Hematopoietic multipotent progenitor cell treated with erythropoietin and hydrocortisone succinate and interleukin-3 and kit ligand, for 15 days (in vitro differentiated cells): Measurements from ENCODE around the gene TUBGCP2.

Experiments
- DNase-seq: peaks from one replicate; pipeline ENCODE4 v3.0.0-alpha.2; 2015; ENCODE audit warnings: low spot score

Gene TUBGCP2, protein sequence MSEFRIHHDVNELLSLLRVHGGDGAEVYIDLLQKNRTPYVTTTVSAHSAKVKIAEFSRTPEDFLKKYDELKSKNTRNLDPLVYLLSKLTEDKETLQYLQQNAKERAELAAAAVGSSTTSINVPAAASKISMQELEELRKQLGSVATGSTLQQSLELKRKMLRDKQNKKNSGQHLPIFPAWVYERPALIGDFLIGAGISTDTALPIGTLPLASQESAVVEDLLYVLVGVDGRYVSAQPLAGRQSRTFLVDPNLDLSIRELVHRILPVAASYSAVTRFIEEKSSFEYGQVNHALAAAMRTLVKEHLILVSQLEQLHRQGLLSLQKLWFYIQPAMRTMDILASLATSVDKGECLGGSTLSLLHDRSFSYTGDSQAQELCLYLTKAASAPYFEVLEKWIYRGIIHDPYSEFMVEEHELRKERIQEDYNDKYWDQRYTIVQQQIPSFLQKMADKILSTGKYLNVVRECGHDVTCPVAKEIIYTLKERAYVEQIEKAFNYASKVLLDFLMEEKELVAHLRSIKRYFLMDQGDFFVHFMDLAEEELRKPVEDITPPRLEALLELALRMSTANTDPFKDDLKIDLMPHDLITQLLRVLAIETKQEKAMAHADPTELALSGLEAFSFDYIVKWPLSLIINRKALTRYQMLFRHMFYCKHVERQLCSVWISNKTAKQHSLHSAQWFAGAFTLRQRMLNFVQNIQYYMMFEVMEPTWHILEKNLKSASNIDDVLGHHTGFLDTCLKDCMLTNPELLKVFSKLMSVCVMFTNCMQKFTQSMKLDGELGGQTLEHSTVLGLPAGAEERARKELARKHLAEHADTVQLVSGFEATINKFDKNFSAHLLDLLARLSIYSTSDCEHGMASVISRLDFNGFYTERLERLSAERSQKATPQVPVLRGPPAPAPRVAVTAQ

DNA sequence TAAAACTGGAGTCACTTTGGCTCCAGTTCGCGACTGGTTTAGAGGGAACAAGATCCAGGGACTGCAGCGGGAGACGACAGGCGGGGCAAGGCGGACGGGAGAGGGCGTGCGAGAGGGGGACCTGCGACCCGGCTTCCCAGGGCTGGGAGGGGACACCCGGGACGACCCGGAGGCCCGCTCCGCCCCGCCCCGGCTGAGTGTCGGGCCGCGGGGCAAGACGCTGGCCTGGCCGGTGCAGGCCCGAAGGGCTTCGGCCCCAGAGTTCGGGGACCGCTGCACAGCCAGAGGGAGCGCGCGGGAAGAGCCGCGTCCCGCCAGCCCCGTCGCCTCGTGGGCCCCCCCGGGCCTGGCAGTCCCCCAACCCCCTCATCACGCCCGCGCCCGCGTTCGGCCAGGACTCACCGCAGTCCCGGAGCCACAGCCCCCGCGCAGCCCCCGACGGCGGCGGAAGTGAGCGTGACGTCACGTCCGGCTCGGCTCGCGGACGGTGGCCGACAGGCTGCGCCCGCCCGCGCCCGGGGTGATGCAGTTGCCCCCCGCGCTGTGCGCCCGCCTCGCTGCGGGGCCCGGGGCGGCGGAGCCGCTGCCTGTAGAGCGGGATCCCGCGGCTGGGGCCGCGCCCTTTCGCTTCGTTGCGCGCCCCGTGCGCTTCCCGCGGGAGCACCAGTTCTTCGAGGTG is at the start of gene TUBGCP2, which contains the start of gene ZNF511:
TUBGCP2 (minus strand) TSS at position 452 of the 679 bp plus-strand sequence. CDS start 5,931 bp downstream, outside the sequence.
ZNF511 (plus strand) TSS at position 494 of the 679 bp plus-strand sequence; CDS start at position 524, 30 bp downstream.
- peak; percentile 86 for DNase-seq

DNA sequence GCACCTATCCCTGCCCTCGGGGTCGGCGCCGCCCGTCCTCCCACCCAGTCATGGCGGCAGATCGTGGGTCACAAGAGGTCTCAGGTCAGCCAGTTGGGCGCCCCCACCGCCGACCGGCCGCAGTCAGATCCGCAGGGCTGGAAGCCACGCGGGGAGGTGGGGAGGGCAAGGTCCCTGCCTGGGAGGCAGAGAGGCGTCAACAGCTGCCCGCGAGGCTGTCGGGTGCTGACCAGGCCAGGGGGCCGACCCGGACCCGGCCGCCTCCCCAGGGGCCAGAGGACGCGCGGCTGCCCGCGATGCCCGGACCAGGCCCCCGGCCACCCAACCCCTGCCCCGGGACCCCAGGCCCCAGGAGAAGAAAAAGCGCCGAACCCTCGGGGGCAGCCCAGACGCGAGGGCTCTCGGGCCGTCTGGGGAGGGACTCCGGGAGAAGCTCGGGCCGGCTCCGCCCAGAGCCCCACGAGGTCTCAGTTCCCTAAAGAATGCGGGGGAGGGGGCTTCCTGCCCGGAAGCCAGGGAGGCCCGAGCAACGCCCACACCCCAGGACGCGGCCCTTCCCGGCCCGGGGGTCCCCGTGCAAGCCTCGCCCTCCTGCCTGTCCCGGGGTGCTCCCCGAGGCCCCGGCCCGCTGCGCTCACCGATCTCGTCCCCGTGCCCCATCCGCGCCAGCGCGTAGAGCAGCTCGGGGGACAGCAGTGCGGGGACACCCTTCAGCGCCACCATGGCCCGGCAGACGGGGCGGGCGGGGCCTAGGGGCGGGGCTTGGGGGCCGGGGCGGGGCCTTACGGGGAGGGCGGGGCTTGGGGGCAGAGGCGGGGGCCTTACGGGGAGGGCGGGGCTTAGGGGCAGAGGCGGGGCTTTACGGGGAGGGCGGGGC is 48.9 kb upstream of the TUBGCP2 start, which contains the start of gene FUOM:
FUOM (minus strand) TSS at position 735 of the 877 bp plus-strand sequence; CDS start at position 723, 12 bp downstream.
- peak; percentile 30 for DNase-seq

DNA sequence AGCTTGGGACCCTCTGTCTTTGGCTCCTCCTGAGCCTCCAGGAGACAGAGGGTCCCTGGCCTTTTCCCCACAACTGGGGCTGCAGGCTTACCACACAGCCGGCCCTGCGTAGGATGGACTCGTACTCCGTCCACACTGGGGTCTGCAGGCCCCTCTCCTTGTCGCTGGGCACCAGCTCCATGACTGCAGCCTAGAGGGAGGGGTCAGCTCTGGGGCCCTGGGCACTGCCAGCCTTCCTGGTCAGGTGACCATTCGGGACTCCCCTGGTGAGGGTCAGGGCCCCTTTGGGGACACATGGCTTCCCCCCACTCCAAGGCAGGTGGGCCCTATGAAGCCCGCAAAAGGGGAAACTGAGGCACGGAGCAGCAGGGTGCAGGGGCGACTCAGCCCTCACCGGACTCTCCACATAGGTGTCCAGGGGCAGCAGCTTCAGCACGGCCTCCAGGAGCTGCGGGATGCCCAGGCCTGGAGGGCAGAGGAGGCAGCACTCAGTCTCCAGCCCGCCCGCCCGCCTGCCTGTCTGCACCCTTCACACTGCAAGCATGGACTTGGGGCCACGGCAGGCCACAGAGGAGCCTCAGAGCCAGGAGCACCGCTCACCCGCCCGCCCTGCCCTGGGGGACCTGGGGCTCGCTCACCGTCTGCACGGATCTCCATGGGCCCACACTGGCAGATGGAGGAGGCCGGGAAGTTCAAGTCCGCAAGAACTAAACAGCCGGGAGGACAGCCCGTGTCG is 48.0 kb upstream of the TUBGCP2 start:
- DNase-seq, result no peak

DNA sequence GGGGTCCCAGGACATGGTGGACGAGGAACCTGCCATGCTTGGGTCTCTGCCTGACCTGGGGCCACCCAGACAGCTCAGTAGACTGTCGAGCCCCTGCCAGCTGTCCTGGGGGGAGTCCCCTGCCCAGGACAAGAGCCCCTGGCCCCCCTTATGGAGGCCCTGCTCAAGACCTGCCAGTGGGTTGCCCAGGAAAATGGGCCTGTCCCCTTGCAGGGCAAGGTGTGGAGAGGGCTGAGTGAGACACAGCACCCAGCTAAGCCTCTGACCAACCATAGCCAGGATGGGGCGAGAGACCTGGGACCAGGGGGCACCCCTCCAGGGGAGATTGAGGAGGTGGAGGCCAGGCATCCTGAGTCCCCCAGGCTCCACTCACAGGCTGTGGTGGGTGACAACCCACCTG is 47.3 kb upstream of the TUBGCP2 start:
- no peak for DNase-seq

DNA sequence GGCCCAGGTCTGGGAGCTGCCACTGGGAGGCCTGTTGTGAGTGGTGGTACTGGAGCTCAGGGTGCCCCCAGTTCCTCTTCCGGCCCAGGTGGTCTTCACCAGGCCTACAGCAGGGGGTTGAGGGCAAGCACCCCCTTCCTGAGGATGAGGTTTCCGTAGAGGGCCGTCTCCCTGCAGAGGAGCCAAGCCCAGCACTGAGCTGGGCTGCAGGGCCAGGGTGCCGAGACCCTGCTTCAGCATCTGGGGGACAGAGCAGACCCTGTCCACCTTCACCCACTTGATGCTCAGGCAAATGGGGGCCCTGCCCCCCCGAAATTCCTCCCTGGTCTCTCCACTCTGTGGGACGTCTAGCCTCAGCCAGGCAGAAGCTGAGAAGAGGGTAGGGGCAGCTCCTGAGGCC is 46.6 kb upstream of the TUBGCP2 start:
- no peak for DNase-seq

DNA sequence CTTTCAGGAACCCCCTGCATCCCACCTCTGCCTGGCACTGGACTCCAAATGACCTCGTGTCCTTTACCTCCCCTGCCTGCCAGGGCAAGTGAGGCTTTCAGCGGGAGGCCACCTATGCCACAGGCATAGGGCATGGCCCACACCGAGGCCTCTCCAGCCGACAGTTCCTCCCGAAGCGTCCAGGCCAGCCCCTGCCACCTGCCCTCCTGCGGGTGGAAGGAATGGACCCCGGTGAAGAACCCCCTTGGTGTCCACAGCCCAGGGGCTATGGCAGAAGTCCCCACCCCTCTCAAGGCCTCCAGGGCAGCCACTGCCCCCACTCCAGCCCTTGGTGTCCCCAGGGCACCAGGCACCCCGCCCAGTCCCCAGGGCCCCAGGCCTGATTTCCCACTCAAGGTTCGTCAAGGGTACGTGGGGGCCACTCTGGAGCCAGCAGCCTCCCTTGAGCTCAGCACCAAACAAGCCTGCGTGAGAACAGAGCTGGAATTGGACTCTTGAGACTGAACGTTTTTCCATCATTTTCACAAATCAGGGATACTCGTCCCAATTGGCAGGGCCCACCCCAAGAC is 46.1 kb upstream of the TUBGCP2 start:
- no peak for DNase-seq

DNA sequence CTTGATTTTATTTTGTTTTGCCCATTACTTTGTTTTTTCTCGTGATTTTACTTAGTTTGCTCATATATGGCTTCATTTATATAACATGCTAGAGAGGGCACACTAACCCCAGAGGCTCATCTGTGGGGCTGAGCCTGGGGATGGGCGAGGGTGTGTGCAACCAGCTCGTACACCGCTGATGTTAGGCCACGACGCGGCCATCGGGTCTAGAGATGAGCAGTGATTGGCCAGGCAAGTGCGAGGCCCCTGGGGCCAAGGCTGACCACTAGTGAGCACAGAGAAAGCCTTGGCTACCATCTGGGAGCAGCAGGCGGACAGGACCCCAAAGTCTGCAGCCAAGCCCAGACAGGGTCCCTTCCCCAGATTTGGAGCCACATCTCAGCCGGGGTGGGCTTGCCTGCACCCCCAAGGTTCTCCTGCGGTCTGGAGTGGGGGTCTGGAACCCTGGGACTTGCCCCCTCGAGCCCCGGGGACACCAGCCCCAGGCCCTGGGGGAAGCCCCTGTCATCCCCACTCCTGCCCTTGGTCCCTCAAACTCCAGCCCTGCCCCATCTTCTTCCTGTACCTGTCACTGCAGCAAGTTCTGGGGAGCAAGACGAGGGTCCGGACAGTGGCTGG is 45.4 kb upstream of the TUBGCP2 start:
- no peak for DNase-seq

DNA sequence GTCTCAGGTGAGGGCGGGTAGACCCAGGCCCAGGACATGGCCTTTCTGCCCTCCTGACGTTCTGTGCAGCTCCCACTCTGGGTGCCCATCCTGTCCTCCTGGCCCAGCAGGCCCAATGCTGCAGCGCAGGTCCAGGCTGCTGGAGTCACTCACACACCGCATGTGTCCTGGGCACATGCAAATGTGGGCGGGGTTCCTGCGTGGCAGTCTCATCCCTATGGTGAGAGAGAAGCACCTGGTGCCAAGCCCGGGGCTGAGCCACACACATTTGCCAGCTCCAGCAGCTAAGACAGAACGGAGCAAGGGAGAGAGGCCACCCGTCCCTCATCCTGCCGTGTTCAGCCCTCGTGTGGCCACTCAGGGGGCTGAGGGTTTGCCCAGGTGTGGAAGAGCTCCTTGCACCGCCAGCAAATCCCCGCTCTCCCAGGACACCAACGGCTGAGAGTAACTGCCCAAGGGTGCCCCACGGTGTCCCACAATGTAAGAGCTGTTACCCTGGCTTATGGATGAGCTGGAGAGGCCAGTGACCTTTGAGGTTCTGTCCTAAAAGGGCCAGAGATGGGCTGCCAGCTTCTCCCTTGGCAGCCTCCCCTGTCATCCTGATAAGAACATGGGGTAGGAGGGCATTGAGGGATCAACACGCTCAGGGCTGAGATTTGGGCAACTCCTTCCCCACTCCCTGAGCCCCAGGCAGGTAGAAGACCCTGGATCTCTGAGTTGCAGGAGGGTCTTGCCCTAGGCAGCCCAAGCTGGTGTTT is 44.7 kb upstream of the TUBGCP2 start:
- no peak for DNase-seq

DNA sequence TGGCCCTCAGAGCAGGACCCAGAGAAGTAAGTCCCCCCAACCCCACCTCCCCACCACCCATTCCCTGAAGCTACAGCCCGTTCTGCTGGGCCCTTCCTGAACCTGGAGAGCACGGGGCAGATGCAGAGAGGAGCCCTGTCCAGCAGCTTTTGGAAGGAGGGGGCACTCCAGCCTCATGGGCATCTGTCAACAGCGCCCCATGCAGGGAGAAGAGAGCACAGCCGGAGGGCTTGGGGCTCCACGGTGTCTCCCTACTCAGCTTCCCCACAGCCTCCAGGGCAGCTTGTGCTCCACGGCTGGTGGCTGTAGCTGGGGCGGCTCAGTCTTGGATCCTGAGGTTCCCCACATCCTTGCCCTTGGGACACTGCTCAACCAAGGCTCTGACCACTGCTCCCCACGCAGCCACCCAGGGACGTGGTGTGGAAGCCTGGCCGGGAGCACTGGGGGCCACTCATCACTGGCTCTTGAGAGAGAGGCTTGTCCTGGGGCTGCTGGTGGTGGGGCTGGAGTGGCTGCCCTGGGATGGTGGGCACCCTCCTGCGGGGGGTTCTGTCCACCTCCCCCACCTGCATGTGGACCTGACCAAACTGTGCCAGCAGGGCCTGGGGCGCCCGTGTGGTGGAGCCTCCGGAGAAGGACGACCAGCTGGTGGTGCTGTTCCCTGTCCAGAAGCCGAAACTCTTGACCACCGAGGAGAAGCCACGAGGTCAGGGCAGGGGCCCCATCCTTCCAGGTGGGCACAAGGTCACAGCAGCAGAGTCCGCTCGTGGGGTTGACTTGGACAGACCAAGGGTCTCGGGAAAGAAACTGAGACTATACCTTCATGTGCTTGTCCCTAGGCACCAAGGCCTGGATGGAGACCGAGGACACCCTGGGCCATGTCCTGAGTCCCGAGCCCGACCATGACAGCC is 43.0 kb upstream of the TUBGCP2 start:
- DNase-seq, result no peak

DNA sequence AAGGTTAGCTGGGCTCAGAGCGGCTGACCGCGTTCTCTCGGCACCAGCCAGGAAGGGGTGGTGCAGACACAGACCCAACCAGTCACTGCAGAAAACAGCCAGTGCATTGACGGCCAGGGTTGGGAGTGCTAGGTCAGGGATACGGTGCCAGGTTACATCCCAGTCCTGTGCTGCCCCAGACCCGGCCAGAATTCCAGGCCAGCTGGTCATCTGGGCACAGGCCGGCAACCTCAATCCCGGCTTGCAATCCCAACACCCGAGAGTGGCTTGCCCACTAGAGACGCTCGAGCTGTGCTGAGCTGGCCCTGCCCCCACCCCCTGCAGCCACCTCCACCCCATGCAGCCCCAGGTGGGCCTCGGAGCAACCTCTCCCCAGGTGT is 42.3 kb upstream of the TUBGCP2 start:
- DNase-seq, result no peak

DNA sequence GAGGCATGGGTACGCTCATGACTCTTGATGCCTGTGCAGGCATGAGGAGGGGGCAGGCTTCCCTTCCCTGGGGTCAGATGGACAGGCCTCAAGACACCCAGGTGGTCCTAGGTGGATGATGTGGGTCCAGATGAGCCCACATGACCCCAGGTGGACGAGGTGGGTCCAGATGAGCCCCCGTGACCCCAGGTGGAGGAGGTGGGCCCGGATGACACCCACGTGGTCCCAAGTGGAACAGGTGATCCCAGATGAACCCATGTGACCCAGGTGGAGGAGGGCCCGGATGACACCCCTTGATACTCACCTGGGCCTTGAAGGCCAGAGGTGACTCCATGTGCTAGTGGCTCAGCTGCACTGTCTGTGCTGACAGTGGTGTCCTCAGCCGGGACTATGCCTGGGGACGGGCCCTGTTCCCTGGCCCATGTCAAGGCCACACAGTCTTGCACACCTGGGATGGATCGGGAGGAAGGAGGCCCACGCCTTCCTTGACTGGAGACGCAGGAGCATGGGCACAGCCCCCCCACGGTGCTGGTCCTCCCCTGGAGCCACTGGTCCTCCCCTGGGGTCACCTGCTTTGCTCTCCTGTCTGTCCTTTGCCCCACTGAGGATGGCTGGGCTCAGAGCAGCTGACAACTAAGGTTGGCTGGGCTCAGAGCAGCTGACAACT is 41.7 kb upstream of the TUBGCP2 start:
- DNase-seq, result no peak

DNA sequence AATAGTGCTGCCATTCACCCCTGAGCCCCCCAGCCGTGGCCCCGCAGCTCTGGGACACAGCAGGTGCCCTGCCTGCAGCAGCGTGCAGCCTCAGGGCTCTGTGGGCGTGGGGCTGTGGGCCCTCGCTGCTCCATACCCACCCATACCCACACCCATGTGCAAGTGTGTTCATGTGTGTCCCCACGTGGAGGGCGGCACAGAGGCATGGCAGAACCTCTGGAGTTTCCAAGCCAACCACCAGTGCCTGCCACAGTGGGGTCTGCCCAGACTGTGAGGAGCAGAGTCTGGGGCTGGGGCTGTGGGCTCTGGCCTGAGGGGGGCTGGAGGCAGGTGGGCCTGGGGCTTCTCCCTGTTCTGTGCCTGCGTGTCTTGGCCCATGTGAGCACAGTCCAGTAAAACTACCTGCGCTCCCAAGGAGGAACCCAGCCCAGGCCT is 40.9 kb upstream of the TUBGCP2 start:
- DNase-seq, result no peak

DNA sequence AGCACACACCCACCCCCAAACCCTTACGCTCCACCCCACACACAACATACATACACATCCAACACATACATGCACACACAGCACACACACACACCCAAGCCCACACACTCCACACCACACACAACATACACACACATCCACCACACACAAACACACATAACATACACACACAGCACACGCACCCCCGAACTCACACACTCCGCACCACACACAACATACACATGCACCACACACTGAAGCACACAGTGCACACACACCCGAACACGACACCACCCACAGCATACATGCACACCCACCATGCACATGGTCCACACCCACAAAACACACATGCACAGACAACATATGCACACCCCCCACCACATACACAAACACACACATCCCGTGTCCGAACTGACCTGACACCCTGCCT is 40.5 kb upstream of the TUBGCP2 start:
- DNase-seq, result no peak

DNA sequence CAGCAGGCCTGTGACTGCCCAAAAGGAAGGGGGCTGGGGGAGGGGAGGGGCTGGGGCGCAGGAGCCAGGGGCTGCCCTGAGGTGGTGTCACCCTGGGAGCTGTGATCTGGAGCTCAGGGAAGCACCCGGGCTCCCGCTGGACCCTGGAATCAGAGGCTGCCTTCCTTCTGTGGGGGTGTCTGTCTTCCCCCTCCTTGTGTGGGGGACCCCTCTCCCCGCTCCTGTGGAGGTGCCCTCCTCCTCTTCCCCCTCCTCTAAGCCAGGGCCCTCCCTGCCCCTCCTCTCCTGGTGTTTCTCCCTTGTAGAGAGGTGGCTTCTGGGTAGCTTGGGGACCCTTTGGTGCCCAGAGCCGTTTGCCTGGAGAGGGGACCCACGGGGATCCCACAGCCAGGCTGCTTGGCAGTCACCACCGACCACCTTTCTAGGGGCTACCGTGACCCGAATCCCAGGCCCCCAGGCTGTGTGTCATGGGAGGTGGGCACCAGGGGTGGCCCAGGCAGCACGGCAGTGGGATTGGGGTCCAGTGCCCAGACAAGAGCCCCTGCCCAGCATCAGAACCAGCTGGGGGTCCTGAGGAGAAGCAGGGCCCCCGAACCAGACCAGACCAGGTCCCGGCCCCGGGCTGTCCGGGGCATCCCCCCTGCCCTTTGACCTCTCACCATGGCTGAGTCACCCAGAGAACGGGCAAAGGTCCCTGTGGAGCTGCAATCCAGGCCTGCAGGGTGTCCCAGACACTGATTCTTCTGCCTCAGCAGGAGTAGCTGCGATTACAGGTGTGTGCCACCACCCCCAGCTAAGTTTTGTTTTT is 39.2 kb upstream of the TUBGCP2 start:
- no peak for DNase-seq

DNA sequence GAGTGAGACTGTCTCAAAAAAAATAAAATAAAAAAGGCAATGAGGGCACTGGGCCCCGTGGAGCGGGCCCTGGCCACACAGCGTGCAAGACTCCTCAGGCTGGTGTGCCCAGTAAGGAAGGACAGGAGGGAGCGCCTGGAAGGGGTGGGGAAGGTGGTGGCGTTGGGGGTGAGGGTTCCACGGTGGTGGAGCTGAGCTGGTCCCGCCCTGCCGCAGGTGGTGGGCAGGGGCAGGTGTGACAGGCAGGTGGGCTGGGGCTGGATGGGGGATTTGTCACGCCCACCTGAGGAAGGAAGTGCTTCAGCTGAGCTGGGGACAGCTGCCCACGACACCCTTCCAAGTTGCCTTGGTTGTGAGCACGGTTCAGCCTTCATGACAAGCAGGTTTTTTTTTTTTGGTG is 37.7 kb upstream of the TUBGCP2 start:
- no peak for DNase-seq

DNA sequence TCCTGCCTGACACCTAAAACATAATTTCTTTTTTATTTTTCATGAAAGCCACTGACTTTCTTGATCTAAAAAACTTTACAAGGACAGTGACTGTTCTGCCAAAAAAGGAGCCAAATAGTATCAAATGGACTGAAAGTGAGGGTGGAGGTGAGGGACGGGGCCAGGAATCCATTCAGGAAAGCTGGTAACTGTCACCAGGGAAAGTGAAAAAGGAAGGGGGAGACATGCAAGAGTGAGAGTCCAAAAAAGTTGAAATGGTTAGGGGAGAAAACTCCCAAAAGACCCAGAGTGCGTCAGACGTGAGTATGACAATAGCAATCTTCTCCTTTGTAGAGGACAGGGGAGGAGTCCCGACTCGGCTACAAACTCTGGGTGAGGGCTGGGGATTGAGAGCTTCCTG is 35.6 kb upstream of the TUBGCP2 start:
- DNase-seq, result no peak
